ENCODE measurements around the gene GGA3. TPM values are rescaled to one million over a fixed set of nuclear protein-coding genes. Genes with fewer than 3 reads are reported as not detected.
A peak's percentile ranks its signal among the peaks of the same experiment; 100 is the strongest.

GGA3 gene
- total and polyA plus RNA-seq, 2 experiments from 2014 or later, result 22.5 to 54.3 TPM

DNA sequence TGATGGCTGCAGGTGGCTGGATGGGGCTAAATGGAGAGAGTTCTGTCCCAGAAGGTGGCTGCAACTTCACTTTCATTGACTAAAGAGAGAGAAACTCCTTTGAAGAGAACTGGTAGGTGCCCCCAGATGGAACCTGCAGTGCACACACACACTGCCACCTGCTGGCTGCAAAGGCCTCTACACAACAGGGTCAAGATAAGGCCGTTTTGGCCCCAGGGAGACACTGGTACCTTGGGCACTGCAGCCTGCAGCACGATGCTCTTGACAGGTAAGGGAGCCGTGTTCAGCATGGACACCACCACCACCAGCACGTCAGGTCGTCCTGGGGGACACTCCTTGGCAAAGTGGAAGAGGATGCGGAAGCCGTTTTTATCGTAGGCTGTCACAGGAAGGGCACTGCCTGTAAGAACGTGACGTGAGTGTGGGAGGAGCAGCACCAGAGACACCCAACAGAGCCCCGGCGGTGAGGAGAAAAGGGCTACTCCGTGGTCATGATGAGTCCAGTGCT lies 22.7 kb downstream of the GGA3 start:
- H3K9me3 Mint-ChIP-seq, result no peaks in the 10 kb centered on the region

DNA sequence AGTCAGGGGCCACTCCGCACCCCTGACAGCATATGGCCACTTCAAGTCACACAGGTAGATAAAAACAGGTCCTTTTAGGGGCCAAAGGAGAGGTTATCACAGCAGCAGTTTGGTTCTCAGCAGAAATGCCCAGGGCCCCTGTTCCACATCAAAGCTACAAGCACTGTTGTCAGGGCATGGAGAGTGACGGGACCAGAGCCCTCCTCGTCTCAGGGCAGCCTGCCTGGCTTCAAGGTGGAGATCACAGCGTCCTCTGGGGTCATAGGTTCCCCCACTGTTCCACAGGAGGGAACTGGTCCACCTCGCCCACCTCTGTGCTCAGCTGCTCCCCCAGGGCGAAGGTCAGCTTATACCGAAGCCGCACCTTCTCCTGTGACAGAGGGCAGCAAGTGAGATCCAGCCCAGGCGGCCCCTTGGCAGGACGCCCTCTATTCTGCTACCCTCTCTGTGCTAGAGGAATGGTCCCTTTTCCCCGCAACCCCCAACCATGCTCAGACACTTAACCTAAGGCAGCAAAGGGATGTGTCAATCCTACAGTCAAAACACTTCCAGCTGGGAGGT lies 23.3 kb downstream of the GGA3 start:
- no peak overlapping the region for H3K4me3 ChIP-seq
- H3K27ac Mint-ChIP-seq, result no peak overlapping the region
- H4K20me1 ChIP-seq (replicated peaks; ENCODE audit: insufficient read depth), result peaks cover 4% of the 10 kb centered on the region; the same call in 1 of the 2 replicates
- no peaks in the 10 kb centered on the region for H3K4me1 ChIP-seq (ENCODE audit: insufficient read depth)
- peaks cover 39% of the 10 kb centered on the region for H3F3A ChIP-seq (replicated peaks; ENCODE audit: low read depth)
- H3K27me3 Mint-ChIP-seq (ENCODE audit: insufficient read depth, low read depth, poor library complexity), result peaks cover 29% of the 10 kb centered on the region
- no peaks in the 10 kb centered on the region for H3K9me2 ChIP-seq (ENCODE audit: insufficient read depth)
- no peak overlapping the region for H3K4me2 ChIP-seq
- no peaks in the 10 kb centered on the region for H3K27me3 ChIP-seq (ENCODE audit: insufficient read depth)
- peaks cover 10% of the 10 kb centered on the region; the same call in 2 of the 3 replicates for H3K4me1 Mint-ChIP-seq
- H3K36me3 ChIP-seq (ENCODE audit: insufficient read depth), result peaks cover 27% of the 10 kb centered on the region
- no peak overlapping the region for H3K27ac ChIP-seq (ENCODE audit: low read depth)
- DNase-seq (ENCODE audit: low spot score), result no peak
- no peaks in the 10 kb centered on the region for H3K9me3 Mint-ChIP-seq
- ATAC-seq, result no peak
- H3K36me3 Mint-ChIP-seq (ENCODE audit: low read depth), result peaks cover 87% of the 10 kb centered on the region
- no peak overlapping the region for H3K4me3 Mint-ChIP-seq
- no peak overlapping the region for H2AFZ ChIP-seq
- H3K79me2 ChIP-seq (replicated peaks; ENCODE audit: insufficient read depth), result no peaks in the 10 kb centered on the region
- TF ChIP-seq, protein P1, sequence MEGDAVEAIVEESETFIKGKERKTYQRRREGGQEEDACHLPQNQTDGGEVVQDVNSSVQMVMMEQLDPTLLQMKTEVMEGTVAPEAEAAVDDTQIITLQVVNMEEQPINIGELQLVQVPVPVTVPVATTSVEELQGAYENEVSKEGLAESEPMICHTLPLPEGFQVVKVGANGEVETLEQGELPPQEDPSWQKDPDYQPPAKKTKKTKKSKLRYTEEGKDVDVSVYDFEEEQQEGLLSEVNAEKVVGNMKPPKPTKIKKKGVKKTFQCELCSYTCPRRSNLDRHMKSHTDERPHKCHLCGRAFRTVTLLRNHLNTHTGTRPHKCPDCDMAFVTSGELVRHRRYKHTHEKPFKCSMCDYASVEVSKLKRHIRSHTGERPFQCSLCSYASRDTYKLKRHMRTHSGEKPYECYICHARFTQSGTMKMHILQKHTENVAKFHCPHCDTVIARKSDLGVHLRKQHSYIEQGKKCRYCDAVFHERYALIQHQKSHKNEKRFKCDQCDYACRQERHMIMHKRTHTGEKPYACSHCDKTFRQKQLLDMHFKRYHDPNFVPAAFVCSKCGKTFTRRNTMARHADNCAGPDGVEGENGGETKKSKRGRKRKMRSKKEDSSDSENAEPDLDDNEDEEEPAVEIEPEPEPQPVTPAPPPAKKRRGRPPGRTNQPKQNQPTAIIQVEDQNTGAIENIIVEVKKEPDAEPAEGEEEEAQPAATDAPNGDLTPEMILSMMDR (conservative IDR thresholded peaks at IDR 0.05; ENCODE audit: low read depth in 2 of 2), result no peak
- TF ChIP-seq EZH2 (IDR thresholded peaks at IDR 0.05; ENCODE audit: low read depth, unreplicated experiment) (no peak), NANOG (IDR thresholded peaks at IDR 0.05; ENCODE audit: borderline replicate concordance) (no peak), ZNF114 (CRISPR knock-in tag; IDR thresholded peaks at IDR 0.05) (no peak), EZH2phosphoT487 (IDR thresholded peaks at IDR 0.05; ENCODE audit: unreplicated experiment) (no peak)
- TF ChIP-seq, protein P2, sequence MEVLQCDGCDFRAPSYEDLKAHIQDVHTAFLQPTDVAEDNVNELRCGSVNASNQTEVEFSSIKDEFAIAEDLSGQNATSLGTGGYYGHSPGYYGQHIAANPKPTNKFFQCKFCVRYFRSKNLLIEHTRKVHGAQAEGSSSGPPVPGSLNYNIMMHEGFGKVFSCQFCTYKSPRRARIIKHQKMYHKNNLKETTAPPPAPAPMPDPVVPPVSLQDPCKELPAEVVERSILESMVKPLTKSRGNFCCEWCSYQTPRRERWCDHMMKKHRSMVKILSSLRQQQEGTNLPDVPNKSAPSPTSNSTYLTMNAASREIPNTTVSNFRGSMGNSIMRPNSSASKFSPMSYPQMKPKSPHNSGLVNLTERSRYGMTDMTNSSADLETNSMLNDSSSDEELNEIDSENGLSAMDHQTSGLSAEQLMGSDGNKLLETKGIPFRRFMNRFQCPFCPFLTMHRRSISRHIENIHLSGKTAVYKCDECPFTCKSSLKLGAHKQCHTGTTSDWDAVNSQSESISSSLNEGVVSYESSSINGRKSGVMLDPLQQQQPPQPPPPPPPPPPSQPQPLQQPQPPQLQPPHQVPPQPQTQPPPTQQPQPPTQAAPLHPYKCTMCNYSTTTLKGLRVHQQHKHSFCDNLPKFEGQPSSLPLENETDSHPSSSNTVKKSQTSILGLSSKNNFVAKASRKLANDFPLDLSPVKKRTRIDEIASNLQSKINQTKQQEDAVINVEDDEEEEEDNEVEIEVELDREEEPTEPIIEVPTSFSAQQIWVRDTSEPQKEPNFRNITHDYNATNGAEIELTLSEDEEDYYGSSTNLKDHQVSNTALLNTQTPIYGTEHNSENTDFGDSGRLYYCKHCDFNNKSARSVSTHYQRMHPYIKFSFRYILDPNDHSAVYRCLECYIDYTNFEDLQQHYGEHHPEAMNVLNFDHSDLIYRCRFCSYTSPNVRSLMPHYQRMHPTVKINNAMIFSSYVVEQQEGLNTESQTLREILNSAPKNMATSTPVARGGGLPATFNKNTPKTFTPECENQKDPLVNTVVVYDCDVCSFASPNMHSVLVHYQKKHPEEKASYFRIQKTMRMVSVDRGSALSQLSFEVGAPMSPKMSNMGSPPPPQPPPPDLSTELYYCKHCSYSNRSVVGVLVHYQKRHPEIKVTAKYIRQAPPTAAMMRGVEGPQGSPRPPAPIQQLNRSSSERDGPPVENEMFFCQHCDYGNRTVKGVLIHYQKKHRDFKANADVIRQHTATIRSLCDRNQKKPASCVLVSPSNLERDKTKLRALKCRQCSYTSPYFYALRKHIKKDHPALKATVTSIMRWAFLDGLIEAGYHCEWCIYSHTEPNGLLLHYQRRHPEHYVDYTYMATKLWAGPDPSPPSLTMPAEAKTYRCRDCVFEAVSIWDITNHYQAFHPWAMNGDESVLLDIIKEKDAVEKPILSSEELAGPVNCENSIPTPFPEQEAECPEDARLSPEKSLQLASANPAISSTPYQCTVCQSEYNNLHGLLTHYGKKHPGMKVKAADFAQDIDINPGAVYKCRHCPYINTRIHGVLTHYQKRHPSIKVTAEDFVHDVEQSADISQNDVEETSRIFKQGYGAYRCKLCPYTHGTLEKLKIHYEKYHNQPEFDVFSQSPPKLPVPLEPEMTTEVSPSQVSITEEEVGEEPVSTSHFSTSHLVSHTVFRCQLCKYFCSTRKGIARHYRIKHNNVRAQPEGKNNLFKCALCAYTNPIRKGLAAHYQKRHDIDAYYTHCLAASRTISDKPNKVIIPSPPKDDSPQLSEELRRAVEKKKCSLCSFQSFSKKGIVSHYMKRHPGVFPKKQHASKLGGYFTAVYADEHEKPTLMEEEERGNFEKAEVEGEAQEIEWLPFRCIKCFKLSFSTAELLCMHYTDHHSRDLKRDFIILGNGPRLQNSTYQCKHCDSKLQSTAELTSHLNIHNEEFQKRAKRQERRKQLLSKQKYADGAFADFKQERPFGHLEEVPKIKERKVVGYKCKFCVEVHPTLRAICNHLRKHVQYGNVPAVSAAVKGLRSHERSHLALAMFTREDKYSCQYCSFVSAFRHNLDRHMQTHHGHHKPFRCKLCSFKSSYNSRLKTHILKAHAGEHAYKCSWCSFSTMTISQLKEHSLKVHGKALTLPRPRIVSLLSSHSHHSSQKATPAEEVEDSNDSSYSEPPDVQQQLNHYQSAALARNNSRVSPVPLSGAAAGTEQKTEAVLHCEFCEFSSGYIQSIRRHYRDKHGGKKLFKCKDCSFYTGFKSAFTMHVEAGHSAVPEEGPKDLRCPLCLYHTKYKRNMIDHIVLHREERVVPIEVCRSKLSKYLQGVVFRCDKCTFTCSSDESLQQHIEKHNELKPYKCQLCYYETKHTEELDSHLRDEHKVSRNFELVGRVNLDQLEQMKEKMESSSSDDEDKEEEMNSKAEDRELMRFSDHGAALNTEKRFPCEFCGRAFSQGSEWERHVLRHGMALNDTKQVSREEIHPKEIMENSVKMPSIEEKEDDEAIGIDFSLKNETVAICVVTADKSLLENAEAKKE (CRISPR knock-in tag; IDR thresholded peaks at IDR 0.05), result no peak

More for the DNA sequence above, 22.7 kb downstream of the GGA3 start:
- Mint-ChIP-seq H3K27ac (no peak overlapping the region; the same call in 1 of the 2 replicates), H3K4me3 (no peak overlapping the region), H3K36me3 (ENCODE audit: low read depth) (peaks cover 88% of the 10 kb centered on the region), H3K27me3 (ENCODE audit: insufficient read depth, low read depth, poor library complexity) (peaks cover 28% of the 10 kb centered on the region), H3K4me1 (peaks cover 10% of the 10 kb centered on the region; the same call in 2 of the 3 replicates)
- Histone ChIP-seq H3K4me2 (no peak overlapping the region), H3K27ac (ENCODE audit: low read depth) (no peak overlapping the region), H3K9me2 (ENCODE audit: insufficient read depth) (no peaks in the 10 kb centered on the region), H4K20me1 (replicated peaks; ENCODE audit: insufficient read depth) (peaks cover 4% of the 10 kb centered on the region; the same call in 1 of the 2 replicates), H3K79me2 (replicated peaks; ENCODE audit: insufficient read depth) (no peaks in the 10 kb centered on the region), H3K27me3 (ENCODE audit: insufficient read depth) (no peaks in the 10 kb centered on the region), H3K36me3 (ENCODE audit: insufficient read depth) (peaks cover 24% of the 10 kb centered on the region), H3F3A (replicated peaks; ENCODE audit: low read depth) (peaks cover 39% of the 10 kb centered on the region), H3K4me3 (no peak overlapping the region), H2AFZ (no peak overlapping the region), H3K4me1 (ENCODE audit: insufficient read depth) (no peaks in the 10 kb centered on the region)
- DNase-seq (ENCODE audit: low spot score), result peak; percentile 88
- peak; percentile 35; the same call in 1 of the 2 replicates for TF ChIP-seq POLR2AphosphoS5 (IDR thresholded peaks at IDR 0.05; ENCODE audit: low read depth)
- TF ChIP-seq CREB1 (CRISPR knock-in tag; IDR thresholded peaks at IDR 0.05; ENCODE audit: low read depth), result no peak
- TF ChIP-seq, protein P1 (conservative IDR thresholded peaks at IDR 0.05; ENCODE audit: low read depth in 2 of 2), result peak; percentile 81 to 94
- TF ChIP-seq JUNB (IDR thresholded peaks at IDR 0.05; ENCODE audit: unreplicated experiment), result no peak
- ATAC-seq, result peak; percentile 67

Measured in GM23338 (cell line).